Measurements from ENCODE around the gene PDE4B. TPM values are rescaled to one million over a fixed set of nuclear protein-coding genes. Genes with fewer than 3 reads are reported as not detected.

The PDE4B gene
- polyA plus RNA-seq, 6 donors from 2014 or later, result 126 to 400 (median 150) TPM

DNA sequence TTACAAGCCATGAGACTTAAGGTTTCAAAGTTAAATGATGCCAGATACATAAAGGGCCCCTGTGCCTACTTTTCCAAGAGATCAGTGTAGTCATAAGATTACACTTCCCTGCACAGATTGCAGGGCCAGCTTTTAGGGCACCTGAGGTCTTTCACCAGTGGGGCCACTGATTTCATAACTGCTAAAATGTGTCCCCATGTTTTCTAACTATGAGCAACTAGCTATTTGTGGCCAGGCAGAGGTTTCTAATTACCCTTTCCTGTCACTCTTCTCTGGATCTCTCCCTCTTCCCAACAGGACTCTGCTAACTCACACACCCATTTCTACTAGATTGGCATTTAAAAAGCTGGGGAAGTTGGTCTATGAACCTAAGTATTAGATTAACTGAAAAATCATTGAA lies 534.2 kb downstream of the PDE4B start:
- DNase-seq, result no peak
- peaks cover 0 to 3% (median 0%) of the 10 kb centered on the region in 7 donors for H3K9me3 Mint-ChIP-seq
- H3K27ac Mint-ChIP-seq, result peak overlapping the region in 1 of 6 donors; percentile 85
- peaks cover 30 to 45% (median 39%) of the 10 kb centered on the region in 3 donors for H3K4me1 Mint-ChIP-seq
- no peaks in the 10 kb centered on the region for H3K27me3 Mint-ChIP-seq
- no peak overlapping the region for H3K4me3 Mint-ChIP-seq
- ATAC-seq (ENCODE audit: low read depth in 2 of 2), result no peak
- H3K36me3 Mint-ChIP-seq, result no peaks in the 10 kb centered on the region

DNA sequence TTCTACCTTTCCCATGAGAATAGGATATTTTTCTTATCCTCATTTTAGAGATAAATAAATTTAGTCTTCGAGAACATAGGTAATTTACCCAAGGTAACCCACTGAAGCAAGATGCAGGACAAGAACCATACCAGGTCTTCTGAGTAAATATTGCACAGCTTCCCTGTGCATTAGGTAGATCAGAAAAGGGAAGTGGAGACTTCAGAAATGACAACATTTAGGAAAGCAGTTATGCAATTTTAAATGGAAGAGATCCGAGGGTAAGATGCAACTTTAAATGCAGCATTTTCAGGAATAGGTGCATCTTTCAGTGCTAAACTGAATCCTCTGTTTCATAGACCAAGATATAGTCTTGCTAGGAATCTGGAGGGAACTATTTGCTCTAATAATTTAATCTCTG lies 534.9 kb downstream of the PDE4B start:
- Mint-ChIP-seq H3K27ac (peak overlapping the region in 3 of 6 donors; percentile 15 to 56 (median 37)), H3K4me1 (peaks cover 33 to 46% (median 33%) of the 10 kb centered on the region in 3 donors), H3K27me3 (no peaks in the 10 kb centered on the region), H3K36me3 (peaks cover 2 to 7% of the 10 kb centered on the region in 2 donors), H3K9me3 (peaks cover 0 to 2% (median 0%) of the 10 kb centered on the region in 7 donors), H3K4me3 (peak overlapping the region in 1 of 8 donors; percentile 27)
- DNase-seq (no peak), ATAC-seq (ENCODE audit: low read depth in 2 of 2) (no peak)

DNA sequence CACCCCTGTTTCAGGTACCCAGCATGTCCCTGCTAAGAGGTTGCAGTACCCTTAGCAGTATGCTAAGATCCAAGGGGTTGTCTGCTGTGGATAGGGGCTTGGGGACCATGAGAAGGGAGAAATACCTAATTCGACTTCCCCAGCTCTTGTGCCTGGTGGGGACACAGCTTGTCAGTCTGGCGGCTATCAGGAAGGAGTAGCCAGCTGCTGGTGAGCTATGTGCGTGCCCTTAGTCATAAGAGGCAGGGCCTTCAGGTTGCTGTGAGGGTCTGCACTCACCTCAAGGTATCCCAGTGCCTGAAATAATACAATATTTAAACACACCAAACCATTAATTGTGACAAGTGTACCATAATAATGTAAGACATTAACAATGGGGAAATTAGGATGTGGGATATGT lies 536.2 kb downstream of the PDE4B start:
- Mint-ChIP-seq H3K27me3 (no peaks in the 10 kb centered on the region), H3K36me3 (peaks cover 10 to 15% of the 10 kb centered on the region in 2 donors), H3K27ac (peak overlapping the region in 4 of 6 donors; percentile 56 to 99 (median 94)), H3K9me3 (peaks cover 0 to 2% (median 0%) of the 10 kb centered on the region in 7 donors), H3K4me3 (peak overlapping the region in 1 of 8 donors; percentile 8), H3K4me1 (peaks cover 33 to 46% (median 38%) of the 10 kb centered on the region in 3 donors)
- DNase-seq (no peak), ATAC-seq (ENCODE audit: low read depth in 2 of 2) (no peak)

DNA sequence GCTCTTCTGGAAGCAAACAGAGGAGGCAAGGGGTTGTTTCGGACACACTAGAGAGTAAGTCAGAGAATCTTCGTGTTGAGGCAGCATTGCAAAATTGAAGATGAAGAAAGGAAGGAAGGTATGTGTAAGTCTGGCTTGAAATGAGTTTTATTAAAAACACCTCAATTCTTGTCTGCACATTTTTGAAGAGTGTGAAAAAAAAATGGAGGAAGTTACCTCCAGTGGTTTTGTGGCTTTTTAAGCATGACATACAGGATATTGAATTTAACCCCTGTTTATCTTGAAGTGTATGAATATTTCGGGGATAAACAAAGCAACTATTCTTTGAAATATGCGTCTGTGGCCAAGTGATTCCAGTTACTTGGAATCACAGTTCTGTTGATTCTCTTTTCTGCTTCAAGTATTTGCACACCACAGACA lies 538.0 kb downstream of the PDE4B start:
- peak overlapping the region; percentile 96 to 100 (median 99) for H3K27ac Mint-ChIP-seq
- peak overlapping the region; percentile 89 to 100 (median 100) for H3K4me3 Mint-ChIP-seq
- peaks cover 43 to 48% (median 45%) of the 10 kb centered on the region in 3 donors for H3K4me1 Mint-ChIP-seq
- H3K27me3 Mint-ChIP-seq, result no peaks in the 10 kb centered on the region
- ATAC-seq (ENCODE audit: low read depth in 2 of 2), result peak; percentile 40 to 52
- DNase-seq, result peak; percentile 82
- peaks cover 0 to 2% (median 0%) of the 10 kb centered on the region in 7 donors for H3K9me3 Mint-ChIP-seq
- H3K36me3 Mint-ChIP-seq, result peaks cover 13 to 17% of the 10 kb centered on the region in 2 donors

DNA sequence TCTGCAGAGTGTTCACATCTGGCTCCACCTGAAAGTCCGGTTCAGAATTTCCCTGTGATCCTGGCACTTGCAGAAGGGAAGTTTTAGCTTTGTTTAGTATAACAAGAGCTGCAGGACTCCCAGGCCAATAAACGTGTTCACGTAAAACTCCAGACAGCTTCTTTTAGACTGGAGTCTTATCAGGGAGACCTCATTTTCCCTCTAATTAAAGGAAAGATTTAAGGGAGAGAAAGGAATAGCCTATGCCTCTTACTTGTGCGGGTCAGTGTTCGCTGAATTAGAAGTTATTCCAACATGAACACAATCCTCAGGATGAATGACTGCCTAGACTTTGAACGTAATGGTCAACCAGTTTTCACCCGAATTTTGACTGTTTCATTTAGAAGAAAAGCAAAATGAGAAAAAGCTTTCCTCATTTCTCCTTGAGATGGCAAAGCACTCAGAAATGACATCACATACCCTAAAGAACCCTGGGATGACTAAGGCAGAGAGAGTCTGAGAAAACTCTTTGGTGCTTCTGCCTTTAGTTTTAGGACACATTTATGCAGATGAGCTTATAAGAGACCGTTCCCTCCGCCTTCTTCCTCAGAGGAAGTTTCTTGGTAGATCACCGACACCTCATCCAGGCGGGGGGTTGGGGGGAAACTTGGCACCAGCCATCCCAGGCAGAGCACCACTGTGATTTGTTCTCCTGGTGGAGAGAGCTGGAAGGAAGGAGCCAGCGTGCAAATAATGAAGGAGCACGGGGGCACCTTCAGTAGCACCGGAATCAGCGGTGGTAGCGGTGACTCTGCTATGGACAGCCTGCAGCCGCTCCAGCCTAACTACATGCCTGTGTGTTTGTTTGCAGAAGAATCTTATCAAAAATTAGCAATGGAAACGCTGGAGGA lies 539.2 kb downstream of the PDE4B start:
- Mint-ChIP-seq H3K27me3 (no peaks in the 10 kb centered on the region), H3K27ac (peak overlapping the region; percentile 98 to 100 (median 100)), H3K9me3 (peaks cover 0 to 2% (median 0%) of the 10 kb centered on the region in 7 donors), H3K36me3 (peaks cover 13 to 17% of the 10 kb centered on the region in 2 donors), H3K4me3 (peak overlapping the region; percentile 89 to 100 (median 100)), H3K4me1 (peaks cover 54 to 59% (median 55%) of the 10 kb centered on the region in 3 donors)
- ATAC-seq (ENCODE audit: low read depth in 2 of 2) (peak in 1 of 2 donors; percentile 3), DNase-seq (peak; percentile 48)

DNA sequence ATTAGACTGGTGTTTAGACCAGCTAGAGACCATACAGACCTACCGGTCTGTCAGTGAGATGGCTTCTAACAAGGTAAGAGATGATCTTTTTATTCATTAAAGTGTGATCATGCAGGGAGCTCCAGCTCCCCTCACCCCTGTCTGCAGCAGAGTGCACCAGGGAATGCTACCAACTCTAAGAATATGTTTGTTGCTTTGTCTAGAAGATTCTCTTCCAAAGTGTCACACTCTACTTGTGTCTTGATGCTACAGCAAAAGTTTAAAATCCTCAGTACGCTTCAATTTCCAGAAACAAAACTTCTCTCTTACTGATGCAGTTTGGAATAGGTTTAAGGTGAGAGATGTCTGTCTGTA lies 539.8 kb downstream of the PDE4B start:
- H3K4me1 Mint-ChIP-seq, result peaks cover 58 to 61% (median 60%) of the 10 kb centered on the region in 3 donors
- ATAC-seq (ENCODE audit: low read depth in 2 of 2) (no peak), DNase-seq (no peak)
- peaks cover 13 to 17% of the 10 kb centered on the region in 2 donors for H3K36me3 Mint-ChIP-seq
- H3K27ac Mint-ChIP-seq, result peak overlapping the region; percentile 98 to 100 (median 100)
- peak overlapping the region; percentile 89 to 100 (median 100) for H3K4me3 Mint-ChIP-seq
- H3K27me3 Mint-ChIP-seq, result no peaks in the 10 kb centered on the region
- peaks cover 0 to 2% (median 0%) of the 10 kb centered on the region in 7 donors for H3K9me3 Mint-ChIP-seq

DNA sequence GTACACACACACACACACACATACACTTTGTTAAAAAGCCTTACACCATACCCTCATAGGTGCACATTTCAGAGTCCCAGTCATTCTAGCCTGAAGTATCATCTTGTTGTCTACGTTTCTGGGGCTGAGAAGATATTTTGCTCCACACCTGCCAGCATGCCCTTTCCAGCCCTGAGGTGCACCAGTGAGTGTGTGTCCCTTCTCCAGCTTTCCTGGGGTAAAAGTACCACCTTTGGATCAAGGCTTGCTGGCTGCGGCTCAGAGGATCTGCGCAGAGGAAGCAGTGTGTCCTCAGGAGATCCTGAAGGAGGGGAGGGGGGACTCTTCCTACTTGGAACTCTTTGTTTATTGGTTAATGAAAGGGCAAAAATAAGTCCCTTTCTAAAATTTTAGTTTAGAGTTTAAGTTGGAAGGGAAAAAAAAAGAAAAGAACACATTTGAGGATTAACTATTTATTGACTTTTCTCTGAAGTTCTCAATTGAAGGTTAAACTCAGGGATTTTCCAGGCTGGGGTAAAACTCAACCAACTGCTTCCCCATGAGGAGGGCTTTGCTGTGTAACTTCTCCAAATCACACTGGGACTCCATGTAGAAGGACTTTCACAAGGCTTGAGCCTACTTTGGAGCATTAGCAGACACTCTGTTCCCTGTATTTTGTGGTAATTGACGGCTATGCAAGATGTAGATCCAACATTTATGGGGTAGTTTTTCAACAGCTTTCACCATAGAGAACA lies 540.9 kb downstream of the PDE4B start:
- Mint-ChIP-seq H3K9me3 (peaks cover 0 to 1% (median 0%) of the 10 kb centered on the region in 7 donors), H3K27me3 (no peaks in the 10 kb centered on the region), H3K27ac (peak overlapping the region; percentile 96 to 100 (median 100)), H3K4me1 (peaks cover 47 to 65% (median 55%) of the 10 kb centered on the region in 3 donors), H3K36me3 (peaks cover 13 to 17% of the 10 kb centered on the region in 2 donors), H3K4me3 (peak overlapping the region; percentile 89 to 100 (median 100))
- DNase-seq (no peak), ATAC-seq (ENCODE audit: low read depth in 2 of 2) (no peak)

DNA sequence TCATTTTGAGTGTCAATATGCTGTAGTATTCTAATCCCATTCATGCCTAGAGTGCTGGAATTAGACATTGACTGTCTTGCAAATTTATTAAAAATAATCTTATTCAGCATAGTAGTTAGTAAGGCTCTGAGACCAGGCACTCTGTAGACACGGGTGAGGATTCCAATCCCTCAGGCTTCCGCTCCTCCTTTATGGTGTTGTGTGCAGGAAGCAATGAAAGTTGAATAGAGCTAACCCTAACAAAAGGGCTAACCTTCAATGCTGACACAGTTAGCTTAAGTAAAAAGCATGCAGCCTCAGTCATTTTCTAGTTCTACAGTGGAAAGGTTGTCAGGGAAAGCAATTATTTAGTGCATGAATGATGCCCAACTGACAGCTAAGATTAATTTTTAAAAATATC lies 541.6 kb downstream of the PDE4B start:
- ATAC-seq (ENCODE audit: low read depth in 2 of 2) (no peak), DNase-seq (no peak)
- H3K9me3 Mint-ChIP-seq, result peaks cover 0 to 1% (median 0%) of the 10 kb centered on the region in 7 donors
- H3K4me1 Mint-ChIP-seq, result peaks cover 46 to 58% (median 53%) of the 10 kb centered on the region in 3 donors
- no peaks in the 10 kb centered on the region for H3K27me3 Mint-ChIP-seq
- peak overlapping the region; percentile 89 to 100 (median 100) for H3K4me3 Mint-ChIP-seq
- H3K27ac Mint-ChIP-seq, result peak overlapping the region; percentile 96 to 100 (median 100)
- peaks cover 13 to 17% of the 10 kb centered on the region in 2 donors for H3K36me3 Mint-ChIP-seq

DNA sequence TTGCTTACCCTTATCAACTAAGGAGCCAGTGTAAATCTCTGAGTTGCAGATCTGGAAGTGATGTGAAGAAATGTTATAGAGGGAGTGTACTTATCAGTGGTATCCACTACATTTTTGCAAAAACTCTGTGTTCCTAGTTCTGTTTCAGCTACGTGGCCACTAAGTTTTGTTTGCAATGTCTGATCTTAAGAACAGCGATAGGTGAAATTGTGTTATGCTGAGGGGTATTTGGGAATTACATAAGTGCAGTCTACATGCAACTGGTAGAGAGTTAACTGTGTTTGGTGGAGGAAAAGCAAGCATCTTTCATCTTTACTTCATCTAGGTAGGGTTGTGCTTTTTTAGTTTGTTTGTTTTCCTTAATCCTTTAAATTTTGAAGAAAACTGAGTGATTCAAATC lies 542.4 kb downstream of the PDE4B start:
- Mint-ChIP-seq H3K27me3 (no peaks in the 10 kb centered on the region), H3K4me3 (peak overlapping the region; percentile 89 to 100 (median 100)), H3K4me1 (peaks cover 45 to 54% (median 53%) of the 10 kb centered on the region in 3 donors), H3K27ac (peak overlapping the region; percentile 99 to 100 (median 100)), H3K36me3 (peaks cover 13 to 17% of the 10 kb centered on the region in 2 donors), H3K9me3 (peaks cover 0 to 1% (median 0%) of the 10 kb centered on the region in 7 donors)
- DNase-seq (no peak), ATAC-seq (ENCODE audit: low read depth in 2 of 2) (no peak)

DNA sequence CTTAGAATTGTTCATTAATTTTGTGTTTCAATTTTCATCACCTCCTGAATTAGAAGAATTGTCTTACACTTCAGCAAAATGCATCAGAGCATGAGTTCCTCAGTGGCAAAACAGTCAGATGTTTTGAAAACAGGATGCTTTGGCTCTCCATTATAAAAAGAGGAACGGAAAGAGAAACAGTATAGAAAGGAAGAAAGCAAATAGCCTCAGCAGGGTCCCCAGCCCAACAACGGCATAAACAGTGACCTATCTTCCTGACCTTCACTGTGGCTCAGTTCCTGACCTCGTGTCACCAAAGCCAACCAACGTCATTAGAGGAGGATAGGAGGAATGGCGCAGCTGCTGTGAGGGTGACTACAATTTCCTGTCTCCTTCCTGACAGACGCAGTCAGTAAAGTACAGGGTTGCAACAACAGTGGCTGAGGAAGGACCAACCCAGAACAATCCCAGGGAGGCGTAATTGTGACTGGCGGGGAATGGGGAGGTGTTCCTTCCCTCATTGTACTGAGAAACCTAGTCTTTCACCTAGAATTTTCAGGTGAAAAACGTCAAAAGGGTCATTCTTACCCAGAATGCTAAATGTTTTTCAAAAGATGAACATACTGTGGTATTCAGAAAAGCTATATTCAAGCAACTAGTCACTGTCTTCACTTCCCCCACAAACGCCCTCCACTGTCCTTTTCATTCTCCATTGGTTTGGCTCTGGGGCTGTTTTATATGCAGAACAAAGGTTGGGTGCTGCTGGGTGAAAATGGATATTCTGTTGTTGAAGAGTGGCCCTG lies 543.4 kb downstream of the PDE4B start:
- DNase-seq (peak; percentile 94), ATAC-seq (ENCODE audit: low read depth in 2 of 2) (peak; percentile 82)
- Mint-ChIP-seq H3K9me3 (peaks cover 0 to 1% (median 0%) of the 10 kb centered on the region in 7 donors), H3K27ac (peak overlapping the region; percentile 99 to 100 (median 100)), H3K4me3 (peak overlapping the region; percentile 89 to 100 (median 100)), H3K36me3 (peaks cover 13 to 17% of the 10 kb centered on the region in 2 donors), H3K4me1 (peaks cover 38 to 53% (median 47%) of the 10 kb centered on the region in 3 donors), H3K27me3 (no peaks in the 10 kb centered on the region)

DNA sequence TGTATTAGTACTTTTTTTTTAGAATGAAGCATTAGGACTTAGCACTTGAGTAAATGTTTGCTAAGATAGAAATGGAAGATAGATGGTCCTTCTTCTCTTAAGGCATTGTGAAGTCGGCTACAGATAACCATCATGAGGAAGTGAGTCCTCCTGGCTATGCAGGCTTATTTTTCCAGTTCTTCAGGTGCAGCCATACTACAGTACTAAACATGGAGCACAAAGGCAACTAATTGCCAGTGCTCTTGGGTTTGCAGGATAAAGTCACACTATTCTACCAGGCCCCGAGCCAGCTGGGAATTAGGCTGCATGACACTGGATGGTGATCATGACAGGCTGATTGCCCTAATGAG lies 543.9 kb downstream of the PDE4B start:
- Mint-ChIP-seq H3K4me3 (peak overlapping the region; percentile 89 to 100 (median 100)), H3K27ac (peak overlapping the region; percentile 99 to 100 (median 100)), H3K36me3 (peaks cover 13 to 17% of the 10 kb centered on the region in 2 donors), H3K9me3 (peaks cover 0 to 1% (median 0%) of the 10 kb centered on the region in 7 donors), H3K4me1 (peaks cover 42 to 58% (median 51%) of the 10 kb centered on the region in 3 donors), H3K27me3 (no peaks in the 10 kb centered on the region)
- DNase-seq (no peak), ATAC-seq (ENCODE audit: low read depth in 2 of 2) (peak in 1 of 2 donors; percentile 6)

DNA sequence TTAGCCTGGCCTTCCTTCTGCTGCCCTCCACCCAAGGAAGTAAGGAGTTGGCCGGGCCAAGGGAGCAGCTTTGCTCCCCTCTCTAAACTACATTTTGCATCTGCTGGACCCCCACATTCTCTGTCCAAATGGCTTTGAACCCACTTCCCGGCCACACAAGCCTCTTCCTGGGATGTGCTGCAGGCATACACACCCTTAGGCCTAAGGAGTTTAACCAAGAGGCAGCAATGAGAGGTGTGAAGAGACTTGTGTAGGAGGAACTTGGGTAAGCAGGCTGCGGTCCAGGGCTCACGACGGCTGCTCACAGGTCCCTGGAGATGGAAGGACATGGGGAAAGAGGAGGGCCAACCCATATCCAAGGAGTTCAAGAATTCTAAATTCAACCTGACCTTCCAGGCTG lies 544.6 kb downstream of the PDE4B start:
- Mint-ChIP-seq H3K4me3 (peak overlapping the region; percentile 89 to 100 (median 100)), H3K27me3 (no peaks in the 10 kb centered on the region), H3K27ac (peak overlapping the region; percentile 99 to 100 (median 100)), H3K36me3 (peaks cover 9 to 17% of the 10 kb centered on the region in 2 donors), H3K9me3 (peaks cover 0 to 1% (median 0%) of the 10 kb centered on the region in 7 donors), H3K4me1 (peaks cover 41 to 57% (median 53%) of the 10 kb centered on the region in 3 donors)
- DNase-seq (no peak), ATAC-seq (ENCODE audit: low read depth in 2 of 2) (no peak)

Measured in naive B cell (primary cell).